SU-DHL-6 (cell line): Measurements from ENCODE around the gene MEI4.

Experiments used
- EZH2phosphoT487 ChIP-seq: fragments of 200-600 bp; sonication (generic), shearing (Covaris generic); conservative IDR thresholded peaks from 2 replicates; pipeline ENCODE4 v1.6.1; 2018; ENCODE audit warnings: mild to moderate bottlenecking, antibody characterized with exemption, low read length, moderate library complexity, mixed read lengths
- TF ChIP-seq, protein P1 (sequence below): fragments of 200-600 bp; sonication (generic); IDR thresholded peaks from one replicate; pipeline ENCODE4 v1.5.1; 2017; ENCODE audit warnings: antibody characterized with exemption, mild to moderate bottlenecking, low read length, moderate library complexity; ENCODE audit not compliant: insufficient read depth, poor library complexity, severe bottlenecking

DNA sequence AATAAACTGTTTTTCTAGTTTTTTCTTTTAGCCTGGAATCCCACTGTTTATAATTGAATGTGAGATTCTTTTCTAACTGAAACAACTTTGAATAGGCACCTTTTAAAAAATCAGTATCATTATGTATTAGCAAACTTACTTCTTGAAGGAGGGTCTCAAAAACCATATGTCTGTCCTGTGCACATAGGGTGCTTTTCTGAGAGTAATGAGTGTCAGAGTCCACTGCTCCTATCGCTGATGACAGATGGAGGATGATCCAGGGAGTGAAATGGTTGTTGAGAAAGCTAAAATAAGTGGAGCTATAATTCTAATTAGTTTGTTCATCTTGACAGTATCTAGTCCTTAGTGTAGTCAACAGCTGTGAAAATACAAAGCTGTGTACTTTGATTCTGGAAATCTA, 35.8 kb downstream of the MEI4 start:
- TF ChIP-seq, protein P1, sequence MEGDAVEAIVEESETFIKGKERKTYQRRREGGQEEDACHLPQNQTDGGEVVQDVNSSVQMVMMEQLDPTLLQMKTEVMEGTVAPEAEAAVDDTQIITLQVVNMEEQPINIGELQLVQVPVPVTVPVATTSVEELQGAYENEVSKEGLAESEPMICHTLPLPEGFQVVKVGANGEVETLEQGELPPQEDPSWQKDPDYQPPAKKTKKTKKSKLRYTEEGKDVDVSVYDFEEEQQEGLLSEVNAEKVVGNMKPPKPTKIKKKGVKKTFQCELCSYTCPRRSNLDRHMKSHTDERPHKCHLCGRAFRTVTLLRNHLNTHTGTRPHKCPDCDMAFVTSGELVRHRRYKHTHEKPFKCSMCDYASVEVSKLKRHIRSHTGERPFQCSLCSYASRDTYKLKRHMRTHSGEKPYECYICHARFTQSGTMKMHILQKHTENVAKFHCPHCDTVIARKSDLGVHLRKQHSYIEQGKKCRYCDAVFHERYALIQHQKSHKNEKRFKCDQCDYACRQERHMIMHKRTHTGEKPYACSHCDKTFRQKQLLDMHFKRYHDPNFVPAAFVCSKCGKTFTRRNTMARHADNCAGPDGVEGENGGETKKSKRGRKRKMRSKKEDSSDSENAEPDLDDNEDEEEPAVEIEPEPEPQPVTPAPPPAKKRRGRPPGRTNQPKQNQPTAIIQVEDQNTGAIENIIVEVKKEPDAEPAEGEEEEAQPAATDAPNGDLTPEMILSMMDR = no peak
- TF ChIP-seq EZH2phosphoT487 = no peak
